Uterus (tissue), 4 donors: ENCODE data around the gene RPS28. TPM values are rescaled to one million over a fixed set of nuclear protein-coding genes. Genes with fewer than 3 reads are reported as not detected.
"Not testable (repeated sequence)": the region's sequence is repeated elsewhere in the genome, so short reads cannot be mapped to it uniquely, and the experiment has no call there.

Experiments
- DNase-seq, 2 donors: peaks; one replicate each; pipeline ENCODE4 v3.0.0-alpha.2; 2019 to 2020
- H3K27ac ChIP-seq, 2 donors: fragments of 200-600 bp; sonication (generic); 1 replicate in 1 of 2; 2 replicates in 1 of 2; pipeline ENCODE4 v1.5.1; 2016 to 2018
- H3K27me3 ChIP-seq, 2 donors: fragments of 200-600 bp; sonication (generic); one replicate each; pipeline ENCODE4 v1.5.1; 2018 to 2019; ENCODE audit warnings: control low read depth in 1 of 2
- H3K36me3 ChIP-seq, 2 donors: fragments of 200-600 bp; sonication (generic); one replicate each; pipeline ENCODE4 v1.5.1; 2019; ENCODE audit warnings: control low read depth in 1 of 2
- H3K4me1 ChIP-seq, 2 donors: fragments of 200-600 bp; sonication (generic); one replicate each; pipeline ENCODE4 v1.5.1; 2018 to 2019; ENCODE audit warnings: control low read depth in 1 of 2
- H3K4me3 ChIP-seq, 2 donors: fragments of 200-600 bp; sonication (generic); 1 replicate in 1 of 2; 2 replicates in 1 of 2; pipeline ENCODE4 v1.5.1; 2018 to 2019; ENCODE audit warnings: mild to moderate bottlenecking in 1 of 2
- H3K9me3 ChIP-seq, 2 donors: fragments of 200-600 bp; sonication (generic); one replicate each; pipeline ENCODE4 v1.5.1; 2019; ENCODE audit warnings: control low read depth in 1 of 2
- POLR2A ChIP-seq, 2 donors: fragments of 450-650 bp; IDR thresholded peaks; one replicate each; pipeline ENCODE4 v1.6.1; 2016; ENCODE audit warnings: antibody characterized with exemption in 2 of 2, mild to moderate bottlenecking in 1 of 2, moderate library complexity in 1 of 2
- intact Hi-C: fragments of 100-400 bp; cut with DNase I; formaldehyde crosslinking; loops from one replicate; pipeline ENCODE4 v1.15.1; 2023; ENCODE audit warnings: low total_unique reads
- total RNA-seq, 4 donors: library from RNA; depleted of rRNA in 3 of 4; stranded (reverse); fragments of >200 nt in 3 of 4; gene quantifications; one replicate each; pipeline versions ENCODE4 v1.1.0 to v1.2.4, GENCODE V29; 2014 to 2023
- TF ChIP-seq, protein P1 (sequence below), 4 experiments: fragments of 200-600 bp in 2 of 4; fragments of 450-650 bp in 2 of 4; sonication (generic) in 2 of 4; IDR thresholded peaks; one replicate each; pipeline ENCODE4 v1.5.1; 2016 to 2019; ENCODE audit warnings: antibody characterized with exemption in 4 of 4, mild to moderate bottlenecking in 2 of 4, moderate library complexity in 1 of 4
- donor health status: DM: yes; HTN: yes; CAD: no.

RPS28 gene
- total RNA-seq, 4 donors from 2014 or later: 44.1 to 1,410 (median 360) TPM

DNA sequence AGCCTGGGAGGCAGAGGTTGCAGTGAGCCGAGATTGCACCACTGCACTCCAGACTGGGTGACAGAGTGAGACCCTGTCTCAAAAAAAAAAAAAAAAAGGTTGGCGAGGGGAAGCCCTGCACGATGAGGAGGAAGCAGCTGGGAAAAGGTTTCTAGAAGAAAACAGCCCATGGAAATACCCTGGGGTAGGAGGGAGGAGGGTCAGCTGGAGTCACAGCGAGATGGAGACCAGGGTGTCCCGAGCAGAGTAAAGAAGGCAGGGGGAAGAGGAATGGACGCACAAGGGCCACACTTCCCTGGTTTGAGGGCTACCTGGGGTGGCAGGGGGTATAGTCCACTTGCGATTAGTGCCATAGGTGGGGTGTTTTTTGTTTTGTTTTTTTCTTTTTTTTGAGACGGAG lies 15.4 kb downstream of the RPS28 start:
- peaks cover 0 to 16% of the 10 kb centered on the region in 2 donors for H3K4me1 ChIP-seq
- intact Hi-C loops: no loop called here

DNA sequence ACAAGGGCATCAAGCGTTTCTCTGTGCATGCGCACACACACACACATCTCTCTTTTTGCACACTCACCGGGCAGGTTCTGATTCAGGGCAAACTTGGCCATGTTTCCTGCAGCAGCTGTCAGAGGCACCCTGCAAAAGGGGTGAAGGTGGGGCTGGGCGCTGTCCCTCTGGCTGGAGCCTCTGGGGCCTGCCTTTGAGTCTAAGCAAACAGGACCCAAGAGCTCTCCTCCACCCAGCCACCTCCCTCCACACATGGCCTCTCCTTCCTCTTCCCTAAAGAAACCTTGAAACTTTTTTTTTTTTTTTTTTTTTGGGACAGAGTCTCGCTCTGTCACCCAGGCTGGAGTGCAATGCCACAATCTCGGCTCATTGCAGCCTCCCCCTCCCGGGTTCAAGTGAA lies 16.4 kb downstream of the RPS28 start:
- DNase-seq: no peak
- Histone ChIP-seq H3K27ac (no peak overlapping the region), H3K36me3 (no peaks in the 10 kb centered on the region), H3K4me3 (no peak overlapping the region), H3K27me3 (peaks cover 0 to 15% of the 10 kb centered on the region in 2 donors), H3K9me3 (no peaks in the 10 kb centered on the region), H3K4me1 (peaks cover 0 to 16% of the 10 kb centered on the region in 2 donors)
- TF ChIP-seq, protein P1, sequence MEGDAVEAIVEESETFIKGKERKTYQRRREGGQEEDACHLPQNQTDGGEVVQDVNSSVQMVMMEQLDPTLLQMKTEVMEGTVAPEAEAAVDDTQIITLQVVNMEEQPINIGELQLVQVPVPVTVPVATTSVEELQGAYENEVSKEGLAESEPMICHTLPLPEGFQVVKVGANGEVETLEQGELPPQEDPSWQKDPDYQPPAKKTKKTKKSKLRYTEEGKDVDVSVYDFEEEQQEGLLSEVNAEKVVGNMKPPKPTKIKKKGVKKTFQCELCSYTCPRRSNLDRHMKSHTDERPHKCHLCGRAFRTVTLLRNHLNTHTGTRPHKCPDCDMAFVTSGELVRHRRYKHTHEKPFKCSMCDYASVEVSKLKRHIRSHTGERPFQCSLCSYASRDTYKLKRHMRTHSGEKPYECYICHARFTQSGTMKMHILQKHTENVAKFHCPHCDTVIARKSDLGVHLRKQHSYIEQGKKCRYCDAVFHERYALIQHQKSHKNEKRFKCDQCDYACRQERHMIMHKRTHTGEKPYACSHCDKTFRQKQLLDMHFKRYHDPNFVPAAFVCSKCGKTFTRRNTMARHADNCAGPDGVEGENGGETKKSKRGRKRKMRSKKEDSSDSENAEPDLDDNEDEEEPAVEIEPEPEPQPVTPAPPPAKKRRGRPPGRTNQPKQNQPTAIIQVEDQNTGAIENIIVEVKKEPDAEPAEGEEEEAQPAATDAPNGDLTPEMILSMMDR (IDR thresholded peaks at IDR 0.05): no peak
- no peak for TF ChIP-seq POLR2A (IDR thresholded peaks at IDR 0.05)
- intact Hi-C loops: no loop called here

More for the DNA sequence above, 15.4 kb downstream of the RPS28 start:
- no peaks in the 10 kb centered on the region for H3K9me3 ChIP-seq
- H3K27me3 ChIP-seq: peaks cover 0 to 14% of the 10 kb centered on the region in 2 donors
- no peaks in the 10 kb centered on the region for H3K36me3 ChIP-seq
- DNase-seq: no peak
- H3K4me3 ChIP-seq: no peak overlapping the region
- no peak overlapping the region for H3K27ac ChIP-seq
- no peak for TF ChIP-seq POLR2A (IDR thresholded peaks at IDR 0.05)
- TF ChIP-seq, protein P1 (IDR thresholded peaks at IDR 0.05): no peak

DNA sequence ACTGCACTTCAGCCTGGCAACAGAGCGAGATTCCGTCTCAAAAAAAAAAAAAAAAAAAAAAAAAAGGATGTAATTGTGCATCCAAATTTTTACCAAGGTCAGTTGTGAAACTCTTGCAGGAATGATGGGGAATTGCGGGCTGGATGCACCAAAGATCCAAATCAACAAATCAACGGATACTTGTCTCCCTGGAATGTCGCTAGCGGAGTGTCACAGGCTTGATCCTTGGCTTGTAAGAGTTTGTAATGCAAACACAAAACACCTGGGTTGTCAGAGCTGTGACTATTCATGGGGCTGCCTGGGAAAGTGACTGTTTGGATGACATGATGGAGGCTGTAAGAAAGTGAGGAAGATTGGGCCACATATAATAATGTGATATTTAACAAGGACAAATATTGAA lies 17.5 kb downstream of the RPS28 start:
- Histone ChIP-seq H3K4me3 (no peak overlapping the region), H3K27ac (no peak overlapping the region), H3K9me3 (no peaks in the 10 kb centered on the region), H3K4me1 (peaks cover 0 to 13% of the 10 kb centered on the region in 2 donors), H3K36me3 (no peaks in the 10 kb centered on the region), H3K27me3 (peaks cover 0 to 14% of the 10 kb centered on the region in 2 donors)
- intact Hi-C loops: no loop called here
- no peak for TF ChIP-seq POLR2A (IDR thresholded peaks at IDR 0.05)
- TF ChIP-seq, protein P1 (IDR thresholded peaks at IDR 0.05): no peak
- DNase-seq: no peak

DNA sequence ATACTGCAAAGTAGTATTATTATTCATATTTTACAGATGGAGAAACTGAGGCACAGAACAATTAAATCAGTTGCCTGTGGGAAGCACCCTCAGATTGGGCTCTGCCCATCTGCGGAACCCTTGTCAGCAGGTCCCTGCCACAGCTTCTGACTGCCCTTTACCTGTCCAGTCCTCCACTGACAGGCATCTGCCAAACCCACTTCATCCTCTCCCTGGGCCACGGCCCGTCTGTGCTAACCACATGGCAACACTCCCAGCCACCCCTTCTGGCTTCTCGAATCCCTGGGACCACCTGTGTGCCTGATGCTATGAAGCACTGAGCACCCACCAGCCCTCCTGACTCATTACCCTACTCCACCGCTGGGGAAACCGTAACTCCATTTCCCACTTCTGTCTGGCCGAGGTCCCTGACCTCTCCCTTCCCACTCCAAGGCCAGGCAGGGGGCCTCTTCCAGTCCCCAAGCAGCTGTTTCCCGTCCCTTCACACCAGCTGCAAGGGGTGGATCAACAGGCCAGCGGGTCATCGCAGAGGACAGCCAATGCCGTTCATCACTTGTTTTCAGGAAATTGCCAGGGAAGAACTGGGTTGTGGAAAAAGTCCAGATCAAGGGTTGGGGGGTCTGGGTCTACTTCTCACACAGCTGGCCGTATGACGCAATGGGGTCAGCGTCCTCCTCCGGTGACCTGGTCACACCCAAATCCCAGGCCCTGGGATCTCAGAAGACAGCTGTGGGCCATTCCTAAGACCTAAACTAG lies 19.2 kb downstream of the RPS28 start:
- peaks cover 0 to under 1% of the 10 kb centered on the region in 2 donors for H3K4me1 ChIP-seq
- peak; percentile 59 to 82 for DNase-seq
- no peaks in the 10 kb centered on the region for H3K36me3 ChIP-seq
- no peak overlapping the region for H3K4me3 ChIP-seq
- intact Hi-C loops: no loop called here
- peaks cover 0 to 9% of the 10 kb centered on the region in 2 donors for H3K27me3 ChIP-seq
- no peaks in the 10 kb centered on the region for H3K9me3 ChIP-seq
- peak overlapping the region in 1 of 2 donors; percentile 83 for H3K27ac ChIP-seq
- TF ChIP-seq POLR2A (IDR thresholded peaks at IDR 0.05): no peak
- TF ChIP-seq, protein P1 (IDR thresholded peaks at IDR 0.05): peak in 1 of 4 experiments; percentile 33

DNA sequence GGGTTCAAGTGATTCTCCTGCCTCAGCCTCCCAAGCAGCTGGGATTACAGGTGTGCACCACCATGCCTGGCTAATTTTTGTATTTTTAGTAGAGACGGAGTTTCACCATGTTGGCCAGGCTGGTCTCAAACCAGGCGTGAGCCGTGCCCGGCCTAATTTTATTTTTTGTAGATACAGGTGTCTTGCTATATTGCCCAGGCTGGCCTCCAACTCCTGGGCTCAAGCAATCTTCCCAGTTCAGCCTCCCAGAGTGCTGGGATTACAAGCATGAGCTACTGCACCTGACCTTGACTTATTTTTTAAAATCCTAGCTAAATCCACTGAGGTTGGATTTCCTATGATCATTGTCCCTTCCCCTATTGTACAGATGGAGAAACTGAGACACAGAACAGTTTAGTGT lies 20.2 kb downstream of the RPS28 start:
- intact Hi-C loops, DNase-seq: not testable (repeated sequence)

More for the DNA sequence above, 20.2 kb downstream of the RPS28 start:
- H3K27ac ChIP-seq: peak overlapping the region; percentile 75 to 83
- H3K9me3 ChIP-seq, H3K4me3 ChIP-seq, H3K36me3 ChIP-seq, H3K4me1 ChIP-seq, H3K27me3 ChIP-seq: not testable (repeated sequence)
